ENCODE results near the gene PTMA.

DNA sequence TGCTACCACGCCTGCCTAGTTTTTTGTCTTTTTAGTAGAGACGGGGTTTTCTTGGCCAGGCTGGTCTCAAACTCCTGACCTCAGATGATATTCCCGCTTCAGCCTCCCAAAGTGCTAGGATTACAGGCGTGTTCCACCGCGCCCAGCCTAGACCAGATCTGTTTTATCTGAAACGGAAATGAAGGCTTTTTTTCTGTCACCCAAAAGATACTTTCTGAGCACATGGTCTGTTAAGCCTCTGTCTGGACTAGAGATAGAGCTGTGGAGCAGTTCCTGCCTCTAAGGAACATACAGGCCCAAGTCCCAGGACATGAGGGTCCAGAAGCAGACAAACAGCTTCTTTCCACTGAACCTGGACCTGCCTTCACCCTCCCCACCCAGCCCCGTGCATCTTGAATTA lies 43.6 kb upstream of the PTMA start:
- TF ChIP-seq, protein P1, sequence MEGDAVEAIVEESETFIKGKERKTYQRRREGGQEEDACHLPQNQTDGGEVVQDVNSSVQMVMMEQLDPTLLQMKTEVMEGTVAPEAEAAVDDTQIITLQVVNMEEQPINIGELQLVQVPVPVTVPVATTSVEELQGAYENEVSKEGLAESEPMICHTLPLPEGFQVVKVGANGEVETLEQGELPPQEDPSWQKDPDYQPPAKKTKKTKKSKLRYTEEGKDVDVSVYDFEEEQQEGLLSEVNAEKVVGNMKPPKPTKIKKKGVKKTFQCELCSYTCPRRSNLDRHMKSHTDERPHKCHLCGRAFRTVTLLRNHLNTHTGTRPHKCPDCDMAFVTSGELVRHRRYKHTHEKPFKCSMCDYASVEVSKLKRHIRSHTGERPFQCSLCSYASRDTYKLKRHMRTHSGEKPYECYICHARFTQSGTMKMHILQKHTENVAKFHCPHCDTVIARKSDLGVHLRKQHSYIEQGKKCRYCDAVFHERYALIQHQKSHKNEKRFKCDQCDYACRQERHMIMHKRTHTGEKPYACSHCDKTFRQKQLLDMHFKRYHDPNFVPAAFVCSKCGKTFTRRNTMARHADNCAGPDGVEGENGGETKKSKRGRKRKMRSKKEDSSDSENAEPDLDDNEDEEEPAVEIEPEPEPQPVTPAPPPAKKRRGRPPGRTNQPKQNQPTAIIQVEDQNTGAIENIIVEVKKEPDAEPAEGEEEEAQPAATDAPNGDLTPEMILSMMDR (conservative IDR thresholded peaks at IDR 0.05; ENCODE audit: low read depth, low read length): no peak
- no peak for TF ChIP-seq POLR2A (IDR thresholded peaks at IDR 0.05; ENCODE audit: low read depth, low read length)
- no peak for TF ChIP-seq MAZ (IDR thresholded peaks at IDR 0.05; ENCODE audit: borderline replicate concordance, low read depth, low read length)
- no peak for TF ChIP-seq RFX5 (IDR thresholded peaks at IDR 0.05; ENCODE audit: low read depth, low read length)
- TF ChIP-seq BHLHE40 (IDR thresholded peaks at IDR 0.05; ENCODE audit: low read depth, low read length): no peak
- no peak for TF ChIP-seq RCOR1 (IDR thresholded peaks at IDR 0.05; ENCODE audit: insufficient replicate concordance, low read length)
- TF ChIP-seq, protein P2, sequence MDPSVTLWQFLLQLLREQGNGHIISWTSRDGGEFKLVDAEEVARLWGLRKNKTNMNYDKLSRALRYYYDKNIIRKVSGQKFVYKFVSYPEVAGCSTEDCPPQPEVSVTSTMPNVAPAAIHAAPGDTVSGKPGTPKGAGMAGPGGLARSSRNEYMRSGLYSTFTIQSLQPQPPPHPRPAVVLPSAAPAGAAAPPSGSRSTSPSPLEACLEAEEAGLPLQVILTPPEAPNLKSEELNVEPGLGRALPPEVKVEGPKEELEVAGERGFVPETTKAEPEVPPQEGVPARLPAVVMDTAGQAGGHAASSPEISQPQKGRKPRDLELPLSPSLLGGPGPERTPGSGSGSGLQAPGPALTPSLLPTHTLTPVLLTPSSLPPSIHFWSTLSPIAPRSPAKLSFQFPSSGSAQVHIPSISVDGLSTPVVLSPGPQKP (IDR thresholded peaks at IDR 0.05; ENCODE audit: borderline replicate concordance, low read depth, low read length): no peak
- no peak for TF ChIP-seq MXI1 (IDR thresholded peaks at IDR 0.05; ENCODE audit: borderline replicate concordance, low read depth, low read length)

All from IMR-90 (cell line).